ENCODE measurements around the gene KCNJ12. TPM values are rescaled to one million over a fixed set of nuclear protein-coding genes. Genes with fewer than 3 reads are reported as not detected.

KCNJ12 gene
- total RNA-seq, 2 experiments from 2014 or later = 0.11 TPM; not detected in 1

- ChIA-PET POLR2A (no interaction called here), CTCF (interaction anchor here (0.7 to 1.0 kb wide), 2 partner anchors 8 to 85 kb away, joined by 3 read pairs; no protein-coding TSS in a partner anchor)
- TF ChIP-seq CTCF (IDR thresholded peaks at IDR 0.05) = no peak
- Mint-ChIP-seq H3K27ac (no peak overlapping the region), H3K36me3 (ENCODE audit: low read depth) (no peaks in the 10 kb centered on the region), H3K27me3 (no peaks in the 10 kb centered on the region), H3K4me1 (ENCODE audit: low read depth) (no peaks in the 10 kb centered on the region), H3K9me3 (no peaks in the 10 kb centered on the region), H3K4me3 (no peak overlapping the region)
- Histone ChIP-seq H3K36me3 (ENCODE audit: insufficient read depth, low read length) (no peaks in the 10 kb centered on the region), H3K4me3 (ENCODE audit: low read length) (no peak overlapping the region), H3K9me3 (ENCODE audit: control insufficient read depth in 1 of 2, insufficient read depth in 1 of 2, low read length in 2 of 2) (no peaks in the 10 kb centered on the region), H3K27me3 (ENCODE audit: control insufficient read depth in 1 of 2, insufficient read depth in 2 of 2, low read length in 2 of 2) (no peaks in the 10 kb centered on the region), H3K4me1 (ENCODE audit: insufficient read depth, low read length) (no peaks in the 10 kb centered on the region), H3K27ac (ENCODE audit: low read depth in 1 of 2, low read length in 2 of 2) (no peak overlapping the region)
- intact Hi-C loops (cut with DNase I, micrococcal nuclease) = no loop called here
- DNase-seq (no peak), ATAC-seq (ENCODE audit: poor library complexity) (no peak)
Measured at GRCh38 chr17:21365016-21365415, 11.1 kb upstream of the KCNJ12 start.

- H3K4me1 Mint-ChIP-seq (ENCODE audit: low read depth) = no peaks in the 10 kb centered on the region
- intact Hi-C loops (cut with DNase I, micrococcal nuclease) = no loop called here
- POLR2A ChIA-PET = no interaction called here
- no peaks in the 10 kb centered on the region for H3K36me3 ChIP-seq (ENCODE audit: insufficient read depth, low read length)
- TF ChIP-seq CTCF (IDR thresholded peaks at IDR 0.05) = no peak
- no peak overlapping the region for H3K27ac ChIP-seq (ENCODE audit: low read depth in 1 of 2, low read length in 2 of 2)
- H3K4me3 Mint-ChIP-seq = no peak overlapping the region
- no peak overlapping the region for H3K27ac Mint-ChIP-seq
- H3K27me3 ChIP-seq (ENCODE audit: control insufficient read depth in 1 of 2, insufficient read depth in 2 of 2, low read length in 2 of 2) = no peaks in the 10 kb centered on the region
- no peaks in the 10 kb centered on the region for H3K4me1 ChIP-seq (ENCODE audit: insufficient read depth, low read length)
- H3K27me3 Mint-ChIP-seq = peaks cover 15% of the 10 kb centered on the region
- H3K9me3 ChIP-seq (ENCODE audit: control insufficient read depth in 1 of 2, insufficient read depth in 1 of 2, low read length in 2 of 2) = peaks cover 0 to 3% of the 10 kb centered on the region in 2 experiments
- ATAC-seq (ENCODE audit: poor library complexity) (no peak), DNase-seq (no peak)
- H3K36me3 Mint-ChIP-seq (ENCODE audit: low read depth) = no peaks in the 10 kb centered on the region
- H3K9me3 Mint-ChIP-seq = no peaks in the 10 kb centered on the region
- no peak overlapping the region for H3K4me3 ChIP-seq (ENCODE audit: low read length)
- CTCF ChIA-PET = no interaction called here
Measured at GRCh38 chr17:21368545-21369246, 7.5 kb upstream of the KCNJ12 start.

GRCh38 chr17:21369395-21369794 lies 6.8 kb upstream of the KCNJ12 start:
- Histone ChIP-seq H3K4me3 (ENCODE audit: low read length) (no peak overlapping the region), H3K27ac (ENCODE audit: low read depth in 1 of 2, low read length in 2 of 2) (no peak overlapping the region), H3K9me3 (ENCODE audit: control insufficient read depth in 1 of 2, insufficient read depth in 1 of 2, low read length in 2 of 2) (peaks cover 0 to 3% of the 10 kb centered on the region in 2 experiments), H3K27me3 (ENCODE audit: control insufficient read depth in 1 of 2, insufficient read depth in 2 of 2, low read length in 2 of 2) (peaks cover 1 to 3% of the 10 kb centered on the region in 2 experiments), H3K4me1 (ENCODE audit: insufficient read depth, low read length) (no peaks in the 10 kb centered on the region), H3K36me3 (ENCODE audit: insufficient read depth, low read length) (no peaks in the 10 kb centered on the region)
- H3K27ac Mint-ChIP-seq = no peak overlapping the region
- no peak for TF ChIP-seq CTCF (IDR thresholded peaks at IDR 0.05)
- H3K4me1 Mint-ChIP-seq (ENCODE audit: low read depth) = no peaks in the 10 kb centered on the region
- no peaks in the 10 kb centered on the region for H3K36me3 Mint-ChIP-seq (ENCODE audit: low read depth)
- peaks cover 16% of the 10 kb centered on the region for H3K27me3 Mint-ChIP-seq
- no peak overlapping the region for H3K4me3 Mint-ChIP-seq
- ATAC-seq (ENCODE audit: poor library complexity) (no peak), DNase-seq (no peak)
- no peaks in the 10 kb centered on the region for H3K9me3 Mint-ChIP-seq
- intact Hi-C loops (cut with DNase I, micrococcal nuclease) = no loop called here
- ChIA-PET CTCF (no interaction called here), POLR2A (no interaction called here)
